ENCODE results near the gene GRHL3.

DNA sequence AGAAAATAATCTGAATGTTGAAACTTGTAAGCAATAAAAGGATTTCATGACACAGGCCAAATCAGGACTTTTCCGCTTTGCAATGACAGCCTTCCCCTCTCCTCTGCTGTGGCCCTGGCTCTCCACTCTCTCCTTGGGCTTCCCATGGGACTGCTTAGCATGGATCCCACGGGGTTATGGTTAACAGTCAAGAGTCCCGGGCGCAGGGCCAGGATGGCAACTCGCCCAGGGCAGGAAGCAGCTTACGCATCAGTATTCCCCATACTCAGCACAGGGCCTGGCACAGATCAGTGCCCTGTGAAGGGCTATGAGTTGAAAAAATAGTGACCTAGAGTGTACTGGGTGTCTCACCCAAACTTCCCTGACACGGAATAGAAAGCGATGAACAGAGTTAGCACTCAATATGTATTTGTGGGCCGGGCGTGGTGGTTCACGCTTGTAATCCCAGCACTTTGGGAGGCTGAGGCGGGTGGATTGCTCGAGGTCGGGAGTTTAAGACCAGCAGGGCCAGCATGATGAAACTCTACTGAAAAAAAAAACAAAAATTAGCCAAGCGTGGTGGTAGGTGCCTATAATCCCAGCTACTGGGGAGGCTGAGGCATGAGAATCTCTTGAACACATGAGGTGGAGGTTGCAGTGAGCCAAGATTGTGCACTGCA, 29.1 kb upstream of the GRHL3 start:
- TF ChIP-seq, protein P1, sequence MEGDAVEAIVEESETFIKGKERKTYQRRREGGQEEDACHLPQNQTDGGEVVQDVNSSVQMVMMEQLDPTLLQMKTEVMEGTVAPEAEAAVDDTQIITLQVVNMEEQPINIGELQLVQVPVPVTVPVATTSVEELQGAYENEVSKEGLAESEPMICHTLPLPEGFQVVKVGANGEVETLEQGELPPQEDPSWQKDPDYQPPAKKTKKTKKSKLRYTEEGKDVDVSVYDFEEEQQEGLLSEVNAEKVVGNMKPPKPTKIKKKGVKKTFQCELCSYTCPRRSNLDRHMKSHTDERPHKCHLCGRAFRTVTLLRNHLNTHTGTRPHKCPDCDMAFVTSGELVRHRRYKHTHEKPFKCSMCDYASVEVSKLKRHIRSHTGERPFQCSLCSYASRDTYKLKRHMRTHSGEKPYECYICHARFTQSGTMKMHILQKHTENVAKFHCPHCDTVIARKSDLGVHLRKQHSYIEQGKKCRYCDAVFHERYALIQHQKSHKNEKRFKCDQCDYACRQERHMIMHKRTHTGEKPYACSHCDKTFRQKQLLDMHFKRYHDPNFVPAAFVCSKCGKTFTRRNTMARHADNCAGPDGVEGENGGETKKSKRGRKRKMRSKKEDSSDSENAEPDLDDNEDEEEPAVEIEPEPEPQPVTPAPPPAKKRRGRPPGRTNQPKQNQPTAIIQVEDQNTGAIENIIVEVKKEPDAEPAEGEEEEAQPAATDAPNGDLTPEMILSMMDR (IDR thresholded peaks at IDR 0.05), result no peak
- TF ChIP-seq POLR2A (IDR thresholded peaks at IDR 0.05), result no peak

Data from transverse colon (tissue), 3 donors.